Epithelial cell of esophagus (primary cell): ENCODE results near the gene MCFD2.

Experiments used
- DNase-seq: peaks from one replicate; pipeline ENCODE4 v3.0.0; 2010; ENCODE audit warnings: low read depth
- H3K4me3 ChIP-seq: 2 replicates; pipeline ENCODE4 v1.5.1; 2011; ENCODE audit warnings: mild to moderate bottlenecking, low read length, control low read depth
- TF ChIP-seq, protein P1 (sequence below): IDR thresholded peaks from 2 replicates; pipeline ENCODE4 v1.5.1; 2011; ENCODE audit warnings: low read depth, mild to moderate bottlenecking, low read length, control low read depth, inconsistent platforms; ENCODE audit not compliant: insufficient read depth; ENCODE audit errors: missing control alignments

Gene MCFD2

DNA sequence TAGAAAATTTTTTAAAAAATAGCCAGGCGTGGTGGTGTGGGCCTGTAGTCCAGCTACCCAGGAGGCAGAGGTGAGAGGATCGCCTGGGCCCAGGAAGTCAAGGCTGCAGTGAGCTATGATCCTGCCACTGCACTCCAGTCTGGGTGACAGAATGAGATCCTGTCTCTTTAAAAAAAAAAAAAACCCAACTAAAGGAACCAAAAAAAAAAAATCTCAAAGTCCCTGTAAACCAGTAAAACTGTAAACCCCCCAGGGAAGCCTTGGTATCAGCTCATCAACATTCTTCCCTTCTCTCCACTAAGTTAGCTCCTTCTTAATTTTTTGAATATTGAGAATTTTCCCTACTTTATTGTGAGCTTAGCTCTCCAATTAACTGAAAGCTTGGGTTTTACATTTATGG is 8.4 kb upstream of the MCFD2 start:
- DNase-seq, result no peak
- no peak overlapping the region for H3K4me3 ChIP-seq
- TF ChIP-seq, protein P1, sequence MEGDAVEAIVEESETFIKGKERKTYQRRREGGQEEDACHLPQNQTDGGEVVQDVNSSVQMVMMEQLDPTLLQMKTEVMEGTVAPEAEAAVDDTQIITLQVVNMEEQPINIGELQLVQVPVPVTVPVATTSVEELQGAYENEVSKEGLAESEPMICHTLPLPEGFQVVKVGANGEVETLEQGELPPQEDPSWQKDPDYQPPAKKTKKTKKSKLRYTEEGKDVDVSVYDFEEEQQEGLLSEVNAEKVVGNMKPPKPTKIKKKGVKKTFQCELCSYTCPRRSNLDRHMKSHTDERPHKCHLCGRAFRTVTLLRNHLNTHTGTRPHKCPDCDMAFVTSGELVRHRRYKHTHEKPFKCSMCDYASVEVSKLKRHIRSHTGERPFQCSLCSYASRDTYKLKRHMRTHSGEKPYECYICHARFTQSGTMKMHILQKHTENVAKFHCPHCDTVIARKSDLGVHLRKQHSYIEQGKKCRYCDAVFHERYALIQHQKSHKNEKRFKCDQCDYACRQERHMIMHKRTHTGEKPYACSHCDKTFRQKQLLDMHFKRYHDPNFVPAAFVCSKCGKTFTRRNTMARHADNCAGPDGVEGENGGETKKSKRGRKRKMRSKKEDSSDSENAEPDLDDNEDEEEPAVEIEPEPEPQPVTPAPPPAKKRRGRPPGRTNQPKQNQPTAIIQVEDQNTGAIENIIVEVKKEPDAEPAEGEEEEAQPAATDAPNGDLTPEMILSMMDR, result no peak

DNA sequence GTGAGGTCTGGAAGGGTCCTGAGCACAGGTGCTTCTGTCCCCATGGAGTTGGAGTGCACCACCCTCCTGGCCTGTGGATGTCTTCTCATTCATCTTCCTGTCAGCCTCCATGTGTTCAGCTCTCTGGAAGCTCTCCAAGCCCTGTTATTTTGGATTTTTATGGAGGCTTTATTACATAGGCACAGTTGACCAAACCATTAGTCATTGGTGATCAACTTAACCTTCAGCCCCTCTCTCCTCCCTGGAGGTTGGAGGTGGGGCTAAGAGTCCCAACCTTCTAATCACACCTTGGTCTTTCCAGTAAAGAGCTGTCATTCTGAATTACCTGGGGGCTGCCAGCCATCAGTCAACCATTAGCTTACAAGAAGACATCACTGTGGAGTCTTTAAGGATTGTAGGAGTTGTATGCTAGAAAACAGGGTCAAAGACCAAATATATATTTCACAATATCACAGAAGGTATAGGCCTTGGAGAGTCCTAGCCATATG is 7.5 kb upstream of the MCFD2 start:
- no peak overlapping the region for H3K4me3 ChIP-seq
- TF ChIP-seq, protein P1, result no peak
- peak; percentile 32 for DNase-seq

DNA sequence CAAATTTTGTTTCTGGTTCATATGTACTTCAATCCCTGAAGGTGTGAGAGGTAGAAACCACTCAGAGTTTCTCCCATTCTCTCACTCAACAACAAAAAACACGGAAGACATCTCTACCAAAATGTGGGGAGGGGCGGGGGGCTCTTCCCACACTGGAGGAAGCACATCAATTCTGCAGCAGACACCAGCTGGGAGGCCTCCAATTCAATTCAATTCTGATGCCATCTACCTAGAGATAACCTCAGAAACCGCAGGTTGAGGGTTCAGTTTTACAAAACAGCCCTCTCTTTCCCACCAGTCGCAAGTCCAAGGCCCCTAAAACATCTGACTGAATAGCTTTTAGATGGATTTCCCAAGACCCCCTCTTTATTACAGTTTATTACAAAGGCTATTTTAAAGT is 7.0 kb upstream of the MCFD2 start:
- TF ChIP-seq, protein P1, result no peak
- DNase-seq, result no peak
- H3K4me3 ChIP-seq, result no peak overlapping the region

DNA sequence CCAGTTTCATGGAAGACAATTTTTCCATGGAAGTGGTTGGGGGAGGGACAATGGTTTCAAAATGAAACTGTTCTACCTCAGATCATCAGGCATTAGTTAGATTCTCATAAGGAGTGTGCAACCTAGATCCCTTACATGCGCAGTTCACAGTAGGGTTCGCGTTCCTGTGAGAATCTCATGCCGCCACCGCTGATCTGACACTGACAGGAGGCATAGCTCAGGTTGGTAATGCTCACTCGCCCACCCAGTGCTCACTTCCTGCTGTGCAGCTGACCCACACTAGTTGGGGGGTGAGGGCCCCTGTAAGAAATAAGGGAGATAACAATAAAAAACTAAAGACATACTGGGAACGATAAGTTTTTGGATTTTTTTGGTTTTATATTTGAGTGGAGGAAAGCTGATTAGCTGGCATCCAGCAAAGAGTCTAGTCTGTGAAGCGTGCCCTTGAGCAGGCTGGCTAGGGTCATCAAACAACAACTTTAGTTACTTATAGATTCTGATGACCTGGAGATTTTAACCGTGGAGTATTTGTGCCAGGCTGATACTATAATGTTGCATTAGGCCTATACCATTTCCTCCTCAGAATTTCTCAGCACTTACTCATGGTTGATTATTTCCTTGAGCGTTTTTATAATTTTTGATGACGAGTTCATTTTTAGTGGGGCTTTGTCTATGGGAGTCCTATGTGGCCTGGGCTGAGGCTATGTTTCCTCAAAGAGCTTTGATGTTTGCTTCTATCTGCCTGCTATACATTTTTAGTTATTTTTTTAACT is 6.3 kb upstream of the MCFD2 start:
- TF ChIP-seq, protein P1, result no peak
- DNase-seq, result peak; percentile 75
- no peak overlapping the region for H3K4me3 ChIP-seq

DNA sequence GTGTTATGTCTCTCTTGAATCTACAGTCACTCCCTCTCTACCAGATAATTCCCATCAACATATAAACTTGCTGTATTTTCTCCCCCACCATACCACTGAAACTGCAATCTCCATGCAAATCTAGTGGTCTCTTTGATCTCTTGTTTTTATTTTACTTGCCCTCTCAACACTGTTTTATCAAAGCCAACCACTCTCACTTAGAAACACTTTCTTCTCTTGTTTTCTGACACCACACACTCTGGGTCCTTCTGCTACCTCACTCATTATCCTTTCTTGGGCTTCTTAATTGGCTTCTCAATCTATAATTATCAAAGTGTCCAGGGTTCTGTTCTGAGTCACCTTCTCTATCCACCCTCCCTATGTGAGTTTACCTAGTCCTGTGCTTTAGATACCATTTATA is 2.0 kb upstream of the MCFD2 start:
- TF ChIP-seq, protein P1, result no peak
- DNase-seq, result no peak
- H3K4me3 ChIP-seq, result no peak overlapping the region

DNA sequence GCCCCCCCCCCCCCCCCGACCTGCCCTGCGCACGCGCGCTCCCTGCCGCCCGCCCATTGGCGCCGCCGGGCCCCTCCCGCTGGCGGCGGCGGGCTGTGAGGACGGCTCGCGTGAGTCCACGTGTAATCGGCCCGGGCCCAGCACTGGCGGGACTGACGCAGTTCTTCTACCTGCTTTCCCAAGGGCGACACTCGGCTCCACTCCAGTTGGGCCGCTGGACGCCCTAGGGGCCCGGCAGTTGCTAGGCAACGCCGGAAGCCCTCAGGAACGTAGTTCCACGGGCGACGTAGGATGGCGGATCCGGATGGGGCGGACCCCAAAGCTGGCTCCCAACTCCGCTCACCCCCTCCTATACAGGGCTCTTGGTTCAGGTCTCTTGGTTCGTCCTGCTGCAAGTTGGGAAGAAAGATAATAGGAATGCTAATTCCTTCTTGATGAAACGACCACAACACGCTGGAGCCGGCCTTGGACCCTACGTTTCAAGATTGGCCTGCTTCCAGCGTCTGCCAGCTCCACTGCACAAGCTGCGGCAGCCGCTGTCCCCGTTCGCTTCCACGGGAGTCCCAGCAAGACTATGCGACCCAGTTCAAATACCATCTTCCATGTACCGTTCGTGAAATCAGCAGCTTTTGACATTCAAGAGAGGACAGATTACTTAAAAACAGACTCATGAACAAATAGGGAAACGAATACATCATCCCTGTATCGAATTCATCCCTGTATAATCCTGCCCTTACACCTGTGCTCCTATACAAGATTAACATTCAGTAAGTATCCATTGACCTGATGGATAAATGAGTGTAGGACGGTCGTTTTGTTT is 415 bp upstream of the MCFD2 start:
- H3K4me3 ChIP-seq, result peak overlapping the region; percentile 84
- TF ChIP-seq, protein P1, result no peak
- DNase-seq, result peak; percentile 83
